GM23248 (cell line): ENCODE results near the gene DPCD.

Source experiments
- EZH2 ChIP-seq: fragments of 200-600 bp; sonication (generic); IDR thresholded peaks from 2 replicates; pipeline ENCODE4 v1.6.1; 2018; ENCODE audit warnings: antibody characterized with exemption, mild to moderate bottlenecking; ENCODE audit not compliant: insufficient read depth, poor library complexity, severe bottlenecking
- EZH2phosphoT487 ChIP-seq: fragments of 200-600 bp; sonication (generic); IDR thresholded peaks from 2 replicates; pipeline ENCODE4 v1.6.1; 2018; ENCODE audit warnings: antibody characterized with exemption, moderate library complexity, mild to moderate bottlenecking, low read depth; ENCODE audit not compliant: insufficient read depth

DNA sequence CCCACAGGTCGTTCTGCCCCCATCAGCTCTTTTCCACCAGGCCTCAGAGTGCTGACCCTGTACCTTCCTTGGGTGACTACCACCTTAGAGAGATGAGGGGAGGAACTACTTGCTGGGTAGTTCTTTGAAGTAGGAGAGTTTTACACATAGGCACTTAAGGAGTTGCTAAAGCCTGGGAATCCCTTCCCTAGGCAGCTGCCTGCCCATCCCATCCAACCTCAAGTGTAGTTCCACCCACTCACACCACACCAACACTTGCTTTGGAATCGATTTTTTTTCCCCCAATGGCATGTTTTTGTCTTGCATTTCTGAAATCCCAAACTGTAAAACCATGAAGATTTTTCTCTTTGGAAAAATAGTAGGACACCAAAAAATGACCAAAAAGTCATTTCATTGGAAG, 59.1 kb downstream of the DPCD start:
- TF ChIP-seq EZH2 (no peak), EZH2phosphoT487 (no peak)
